GM21447 (cell line): ENCODE measurements around the gene USF2.
A peak's percentile ranks its signal among the peaks of the same experiment; 100 is the strongest.
"Not testable (repeated sequence)": the region's sequence is repeated elsewhere in the genome, so short reads cannot be mapped to it uniquely, and the experiment has no call there.

ENCODE experiments used
- ATAC-seq: cut with Tn5 transposase; IDR thresholded peaks from one replicate; pipeline ENCODE4 v1.9.1; 2021; ENCODE audit not compliant: unreplicated experiment

Gene USF2

DNA sequence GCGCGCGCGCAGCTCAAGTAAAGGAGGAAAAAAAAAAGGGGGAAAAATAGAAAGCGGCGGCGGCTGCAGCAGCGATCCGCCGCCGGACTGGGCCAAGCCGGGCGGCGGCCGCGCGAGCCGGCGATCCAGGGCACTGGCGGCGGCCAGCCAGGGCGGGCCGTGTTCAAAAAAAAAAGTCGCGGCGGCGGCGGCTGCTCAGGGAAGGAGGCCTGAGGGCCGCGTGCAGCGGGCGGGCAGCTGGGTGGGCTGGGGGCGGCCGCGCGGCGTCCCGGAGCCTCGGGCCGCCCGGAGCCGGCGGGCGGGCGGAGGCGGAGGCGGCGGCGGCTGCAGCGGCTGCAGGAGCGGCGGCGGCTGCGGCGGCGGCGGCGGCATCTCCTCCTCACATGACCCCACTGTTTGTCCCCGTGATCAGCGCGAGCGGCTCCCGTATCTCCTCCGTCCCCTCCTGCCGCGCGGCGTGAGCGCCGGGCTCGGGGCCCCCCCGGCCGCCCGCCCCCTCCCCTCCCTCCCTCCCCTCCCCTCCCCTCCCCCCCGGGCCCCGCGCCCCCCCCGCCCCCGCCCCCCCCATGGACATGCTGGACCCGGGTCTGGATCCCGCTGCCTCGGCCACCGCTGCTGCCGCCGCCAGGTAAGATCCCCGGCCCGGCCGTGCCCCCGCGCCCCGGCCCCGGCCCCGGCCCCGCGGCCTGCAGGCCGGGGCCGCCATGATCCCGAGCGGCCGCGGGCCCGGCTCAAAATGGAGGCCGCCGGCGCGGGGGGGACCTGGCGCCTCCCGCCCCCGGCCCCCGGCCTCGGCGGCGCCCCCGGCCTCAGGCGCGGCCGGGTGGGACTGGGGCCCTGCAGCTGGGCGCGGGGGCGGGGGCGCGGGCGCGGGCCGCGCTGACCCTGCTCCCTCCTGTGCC is at the start of gene USF2:
Gene USF2, plus strand, starts transcription at position 427 of the 902 bp plus-strand sequence. Its CDS starts 140 bp downstream, at position 567.
- ATAC-seq, result peak; percentile 31

- no peak for ATAC-seq
Observed at GRCh38 chr19:35219008-35219407, 49.8 kb upstream of the USF2 start.

- ATAC-seq, result no peak
Observed at GRCh38 chr19:35220315-35220921, 48.3 kb upstream of the USF2 start.

DNA sequence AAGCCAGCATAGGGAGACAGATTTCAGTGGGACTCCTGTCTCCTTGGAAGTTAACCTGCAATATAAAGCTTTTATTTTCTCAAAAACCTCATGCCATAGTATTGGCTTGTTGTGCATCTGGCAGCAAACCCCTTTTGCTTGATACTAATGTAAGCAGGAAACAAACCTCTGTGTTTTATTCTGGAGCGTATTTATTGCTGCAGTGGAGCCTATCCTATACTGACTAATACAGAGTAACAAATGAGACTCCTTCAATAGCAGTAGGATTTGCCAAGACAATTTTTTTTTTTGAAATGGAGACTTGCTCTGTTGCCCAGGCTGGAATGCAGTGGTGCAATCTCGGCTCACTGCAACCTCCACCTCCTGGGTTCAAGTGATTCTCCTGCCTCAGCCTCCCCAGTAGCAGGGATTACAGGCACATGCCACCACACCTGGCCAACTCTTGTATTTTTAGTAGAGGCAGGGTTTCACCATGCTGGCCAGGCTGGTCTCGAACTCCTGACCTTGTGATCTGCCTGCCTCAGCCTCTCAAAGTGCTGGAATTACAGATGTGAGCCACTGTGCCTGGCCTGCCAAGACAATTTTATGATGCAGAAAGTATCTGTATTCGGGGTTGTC is 47.7 kb upstream of the USF2 start:
- not testable (repeated sequence) for ATAC-seq

DNA sequence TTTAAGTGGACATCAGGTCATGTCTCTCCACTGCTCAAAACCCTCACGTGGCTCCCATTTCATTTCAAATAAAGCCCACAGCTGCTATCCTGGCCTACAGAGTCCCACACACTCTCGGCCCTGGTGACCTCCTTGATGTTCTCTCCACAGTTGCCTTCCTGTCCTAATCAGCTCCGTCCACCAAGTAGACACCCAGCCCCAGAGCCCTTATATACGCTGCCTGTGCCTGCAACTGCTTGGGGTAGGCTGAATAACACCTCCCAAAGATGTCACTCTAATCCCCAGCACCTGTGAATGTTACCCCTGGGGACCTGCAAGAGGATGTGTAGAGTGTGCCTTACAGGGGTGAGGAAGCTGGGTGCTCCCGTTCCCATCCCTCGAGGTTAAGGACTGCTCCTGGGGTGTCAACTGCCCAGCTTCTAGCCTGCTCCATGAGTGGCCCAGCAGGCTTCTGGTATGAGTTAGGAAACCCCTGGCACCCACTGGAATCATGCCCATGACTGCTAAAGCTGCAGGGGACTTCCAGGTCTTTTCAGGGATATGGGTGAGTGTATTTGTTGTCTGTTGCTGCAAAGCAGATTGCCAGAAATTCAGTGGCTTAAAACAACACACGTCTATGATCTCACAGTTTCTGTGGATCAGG is 46.3 kb upstream of the USF2 start:
- ATAC-seq, result no peak

- ATAC-seq, result no peak
Observed at GRCh38 chr19:35223084-35223790, 45.5 kb upstream of the USF2 start.

GRCh38 chr19:35223862-35224505 is 44.8 kb upstream of the USF2 start:
- no peak for ATAC-seq

GRCh38 chr19:35224681-35225571 is 43.8 kb upstream of the USF2 start:
- no peak for ATAC-seq

DNA sequence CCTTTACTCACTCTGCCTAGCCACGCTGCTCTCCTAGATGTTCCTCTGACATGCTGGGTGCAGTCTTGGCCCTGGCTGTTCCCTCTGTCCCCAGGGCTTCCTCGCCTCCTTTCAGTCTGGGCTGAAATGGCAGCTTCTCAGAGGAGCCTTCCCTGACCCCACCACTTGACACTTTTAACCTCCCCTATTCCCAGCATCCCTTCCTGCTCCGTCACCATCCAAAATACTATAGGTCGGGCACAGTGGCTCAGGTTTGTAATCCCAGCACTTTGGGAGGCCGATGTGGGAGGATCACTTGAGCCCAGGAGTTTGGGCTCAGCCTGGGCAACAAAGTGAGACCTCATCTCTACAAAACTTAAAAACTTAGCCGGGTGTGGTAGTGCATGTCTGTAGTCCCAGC is 42.8 kb upstream of the USF2 start:
- ATAC-seq, result no peak

DNA sequence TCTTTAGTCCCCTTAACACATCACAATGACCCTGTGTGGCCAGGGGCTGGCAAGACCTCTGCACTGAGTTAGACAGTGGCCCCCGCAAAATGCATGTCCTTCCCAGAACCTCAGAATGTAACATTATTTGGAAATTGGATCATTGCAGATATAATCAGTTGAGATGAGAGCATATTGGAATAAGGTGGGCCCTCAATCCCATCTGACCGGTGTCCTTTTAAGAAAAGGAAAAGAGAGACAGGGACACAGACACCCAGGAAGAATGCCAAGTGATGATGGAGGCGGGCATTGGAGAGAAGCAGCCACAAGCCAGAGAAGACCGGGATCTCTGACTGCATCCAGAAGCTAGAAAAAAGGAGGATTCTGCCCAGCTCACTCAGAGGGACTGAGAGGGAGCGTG is 42.0 kb upstream of the USF2 start:
- ATAC-seq, result no peak

- ATAC-seq, result no peak
Observed at GRCh38 chr19:35228177-35228930, 40.4 kb upstream of the USF2 start, which contains the start of gene FAM187B. FAM187B (minus strand) TSS chr19:35228739; CDS start chr19:35228680, 59 bp downstream.

DNA sequence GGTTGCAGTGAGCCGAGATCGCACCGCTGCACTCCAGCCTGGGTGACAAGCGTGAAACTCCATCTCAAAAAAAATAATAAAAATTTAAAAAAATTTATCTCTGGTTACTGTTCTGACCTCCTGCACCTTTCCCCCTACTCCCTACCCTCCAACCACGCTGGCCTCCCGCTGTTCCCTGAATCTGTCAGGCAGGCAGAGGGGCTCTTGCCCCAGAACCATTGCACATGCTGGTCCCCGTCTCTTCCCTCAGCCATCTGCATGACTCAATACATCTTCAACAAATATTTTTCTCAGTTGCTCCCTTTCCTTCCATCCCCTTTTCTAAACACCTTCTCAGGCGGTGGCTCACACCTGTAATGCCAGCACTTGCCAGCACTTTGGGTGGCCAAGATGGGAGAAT is 39.2 kb upstream of the USF2 start:
- ATAC-seq, result no peak

GRCh38 chr19:35231956-35232645 is 36.7 kb upstream of the USF2 start:
- ATAC-seq, result no peak

DNA sequence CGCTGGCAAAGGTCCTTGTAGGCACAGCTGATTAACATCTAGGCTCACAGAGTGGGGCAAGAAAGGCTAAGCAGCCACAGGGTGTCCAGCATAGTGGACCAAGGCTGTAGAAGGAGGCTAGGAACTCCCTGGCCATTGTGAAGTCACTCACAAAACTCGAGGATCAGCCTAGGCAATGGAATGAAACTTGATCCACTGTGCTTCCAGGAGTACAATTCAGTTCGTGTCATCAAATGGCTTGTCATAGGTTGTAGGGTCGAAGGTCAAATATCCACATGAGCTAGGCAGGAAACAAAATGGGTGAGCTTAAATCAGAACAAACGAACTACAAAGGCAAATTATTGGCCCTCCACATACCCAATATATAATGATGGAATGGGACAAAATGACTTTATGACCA is 35.9 kb upstream of the USF2 start:
- no peak for ATAC-seq

DNA sequence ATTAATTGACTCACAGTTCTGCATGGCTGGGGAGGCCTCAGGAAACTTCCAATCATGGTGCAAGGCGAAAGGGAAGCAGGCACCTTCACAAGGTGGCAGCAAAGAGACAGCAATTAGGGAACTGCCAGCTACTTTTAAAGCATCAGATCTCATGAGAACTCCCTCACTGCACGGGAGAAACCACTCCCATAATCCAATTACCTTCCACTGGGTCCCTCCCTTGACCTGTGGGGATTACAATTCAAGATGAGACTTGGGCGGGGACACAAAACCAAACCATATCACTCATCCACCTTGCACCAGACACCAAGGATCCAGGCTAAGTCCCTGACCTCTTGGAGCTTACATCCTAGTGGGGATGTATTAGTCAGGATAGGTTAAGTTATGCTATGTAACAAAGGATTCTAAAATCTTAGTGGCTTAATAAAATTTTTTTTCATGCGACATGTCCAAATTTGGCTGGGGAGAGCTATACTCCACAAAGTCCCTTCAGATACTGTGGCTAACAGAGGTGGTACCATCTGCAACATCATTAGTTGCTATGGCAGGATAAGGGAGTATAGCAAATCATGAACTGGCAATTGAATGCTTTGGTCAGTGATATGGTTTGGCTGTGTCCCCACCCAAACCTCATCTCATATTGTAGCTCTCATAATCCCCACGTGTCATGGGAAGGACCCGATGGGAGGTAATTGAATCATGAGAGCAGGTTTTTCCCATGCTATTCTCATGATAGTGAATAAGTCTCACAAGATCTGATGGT is 31.9 kb upstream of the USF2 start:
- ATAC-seq, result no peak

GRCh38 chr19:35239597-35239996 is 29.2 kb upstream of the USF2 start:
- ATAC-seq, result not testable (repeated sequence)

DNA sequence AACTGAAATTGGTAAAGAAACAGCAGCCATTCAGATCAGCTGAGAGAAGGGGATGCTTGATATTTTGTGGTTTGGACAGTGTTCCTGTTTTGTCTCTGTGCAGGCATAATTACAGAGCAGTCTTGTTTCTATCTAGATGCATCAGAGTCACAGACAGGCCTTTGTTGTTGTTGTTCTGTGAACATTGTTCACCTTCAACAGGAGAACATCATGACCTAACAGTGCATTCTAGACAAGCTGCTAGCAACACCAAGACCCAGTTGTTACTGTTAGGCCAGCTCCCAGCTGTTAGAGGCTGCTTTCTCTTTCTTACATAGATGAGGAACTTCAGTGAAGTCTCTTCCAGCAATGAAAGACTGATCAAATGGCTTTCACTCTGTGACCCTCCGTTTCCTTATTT is 28.4 kb upstream of the USF2 start:
- no peak for ATAC-seq
